Hepatocyte (in vitro differentiated cells): Measurements from ENCODE around the gene STAT4. TPM values are rescaled to one million over a fixed set of nuclear protein-coding genes. Genes with fewer than 3 reads are reported as not detected.

Experiments used
- DNase-seq: peaks from one replicate; pipeline ENCODE4 v3.0.0-alpha.2; 2016; ENCODE audit warnings: low spot score
- H2AFZ ChIP-seq: fragments of 200-600 bp; sonication (generic); 2 replicates; pipeline ENCODE4 v1.6.0; 2016; ENCODE audit warnings: antibody characterized with exemption, mild to moderate bottlenecking
- H3K27ac ChIP-seq: fragments of 200-600 bp; sonication (generic); 2 replicates; pipeline ENCODE4 v1.5.1; 2016; ENCODE audit warnings: mild to moderate bottlenecking
- H3K27me3 ChIP-seq: fragments of 200-600 bp; sonication (generic); 2 replicates; pipeline ENCODE4 v1.6.1; 2016
- H3K36me3 ChIP-seq: fragments of 200-600 bp; sonication (generic); replicated peaks from 2 replicates; pipeline ENCODE4 v1.5.1; 2016; ENCODE audit warnings: low read depth; ENCODE audit not compliant: insufficient read depth
- H3K4me1 ChIP-seq: fragments of 200-600 bp; sonication (generic); 2 replicates; pipeline ENCODE4 v1.5.1; 2016; ENCODE audit warnings: mild to moderate bottlenecking, moderate library complexity; ENCODE audit not compliant: insufficient read depth
- H3K4me2 ChIP-seq: fragments of 200-600 bp; sonication (generic); 2 replicates; pipeline ENCODE4 v1.6.0; 2016
- H3K4me3 ChIP-seq: fragments of 200-600 bp; sonication (generic); 2 replicates; pipeline ENCODE4 v1.5.1; 2016; ENCODE audit warnings: mild to moderate bottlenecking
- H3K79me2 ChIP-seq: fragments of 200-600 bp; sonication (generic); 2 replicates; pipeline ENCODE4 v1.6.0; 2017; ENCODE audit warnings: mild to moderate bottlenecking
- H3K9me2 ChIP-seq: fragments of 200-600 bp; sonication (generic); replicated peaks from 2 replicates; pipeline ENCODE4 v1.6.0; 2017; ENCODE audit warnings: mild to moderate bottlenecking; ENCODE audit not compliant: insufficient read depth
- H3K9me3 ChIP-seq: fragments of 200-600 bp; sonication (generic); 2 replicates; pipeline ENCODE4 v1.5.1; 2016; ENCODE audit warnings: low read depth, mild to moderate bottlenecking
- H4K20me1 ChIP-seq: fragments of 200-600 bp; sonication (generic); 2 replicates; pipeline ENCODE4 v1.6.0; 2016; ENCODE audit warnings: mild to moderate bottlenecking; ENCODE audit not compliant: insufficient read depth, poor library complexity, severe bottlenecking
- CTCF ChIP-seq: fragments of 200-600 bp; sonication (generic); IDR thresholded peaks from 2 replicates; pipeline ENCODE4 v1.5.1; 2016; ENCODE audit warnings: antibody characterized with exemption, mild to moderate bottlenecking; ENCODE audit not compliant: poor library complexity
- EZH2 ChIP-seq: fragments of 200-600 bp; sonication (generic); IDR thresholded peaks from 2 replicates; pipeline ENCODE4 v1.6.1; 2016; ENCODE audit warnings: antibody characterized with exemption, mild to moderate bottlenecking, borderline replicate concordance
- EZH2phosphoT487 ChIP-seq: fragments of 200-600 bp; sonication (generic); IDR thresholded peaks from one replicate; pipeline ENCODE4 v1.6.1; 2018; ENCODE audit warnings: antibody characterized with exemption, mild to moderate bottlenecking, low read depth, moderate library complexity; ENCODE audit not compliant: unreplicated experiment, severe bottlenecking
- WGBS: methylation state at CpG from one replicate; pipeline ENCODE4 v1.1.6; 2016; ENCODE audit warnings: low lambda C conversion rate; ENCODE audit errors: missing lambda C conversion rate; 5-methylcytosine and 5-hydroxymethylcytosine counted together
- polyA plus RNA-seq: library from polyadenylated mRNA; unstranded; fragments of >200 nt; fragmentation: Nextera tagmentation; extraction: Ambion mirVana; gene quantifications from 2 replicates; pipeline ENCODE4 v1.2.1, GENCODE V29; 2016
- total RNA-seq: library from RNA; depleted of rRNA; stranded (reverse); fragments of >200 nt; gene quantifications from 2 replicates; pipeline ENCODE4 v1.2.3, GENCODE V29; 2014

Gene STAT4
- total and polyA plus RNA-seq, 2 experiments from 2014 or later, result 1.6 to 6.6 TPM

GRCh38 chr2:190984595-190984994, 166.2 kb downstream of the STAT4 start:
- H3K4me2 ChIP-seq, result no peak overlapping the region
- TF ChIP-seq CTCF (no peak), EZH2 (no peak), EZH2phosphoT487 (no peak)
- peaks cover 17% of the 10 kb centered on the region for H3K4me1 ChIP-seq
- no peaks in the 10 kb centered on the region for H3K27me3 ChIP-seq
- DNase-seq, result no peak
- H3K27ac ChIP-seq, result no peak overlapping the region
- H3K79me2 ChIP-seq, result no peaks in the 10 kb centered on the region
- H3K36me3 ChIP-seq, result peaks cover 4% of the 10 kb centered on the region
- H3K9me3 ChIP-seq, result no peaks in the 10 kb centered on the region
- no peaks in the 10 kb centered on the region for H3K9me2 ChIP-seq
- no peak overlapping the region for H3K4me3 ChIP-seq
- H2AFZ ChIP-seq, result no peak overlapping the region
- 96% methylated on average over 5 of the region's 5 CpGs for WGBS
- no peaks in the 10 kb centered on the region for H4K20me1 ChIP-seq

DNA sequence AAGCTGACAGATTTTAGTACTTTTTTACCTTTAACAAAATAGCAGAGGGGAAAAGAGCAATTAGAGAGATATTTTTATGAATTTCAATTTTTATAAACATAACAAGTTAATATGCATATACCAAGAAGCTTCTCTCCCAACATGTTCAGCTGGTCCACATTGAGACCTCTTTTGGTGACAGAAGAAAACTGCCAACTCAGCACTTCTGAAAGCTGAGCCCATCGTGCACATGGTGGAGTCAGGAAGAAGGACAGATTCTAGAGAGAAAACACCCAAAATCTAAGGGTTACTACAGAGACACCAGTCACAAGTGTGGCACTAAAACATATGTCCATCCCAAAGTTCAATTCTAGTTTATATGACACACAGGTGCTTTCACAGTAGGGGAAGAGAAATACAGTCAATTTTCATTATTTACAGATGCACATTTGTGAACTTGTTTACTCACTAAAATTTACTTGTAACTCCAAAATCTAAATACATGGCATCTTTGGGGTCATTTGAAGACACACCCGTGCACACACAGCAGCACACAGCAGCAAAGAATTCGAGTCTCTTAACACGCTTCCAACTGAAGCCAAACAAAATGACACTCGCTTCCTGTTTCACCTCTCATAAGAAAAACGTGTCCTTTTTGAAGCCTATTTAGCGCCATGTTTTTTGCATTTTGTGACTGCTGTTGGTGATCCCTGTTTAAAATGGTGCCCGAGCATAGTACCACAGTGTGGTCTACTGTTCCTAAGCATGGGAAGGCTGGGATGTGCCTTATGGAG, 168.3 kb downstream of the STAT4 start:
- Histone ChIP-seq H3K4me1 (peaks cover 22% of the 10 kb centered on the region), H4K20me1 (no peaks in the 10 kb centered on the region), H3K79me2 (no peaks in the 10 kb centered on the region), H3K36me3 (peaks cover 15% of the 10 kb centered on the region), H3K27me3 (no peaks in the 10 kb centered on the region), H3K4me2 (no peak overlapping the region), H3K9me2 (no peaks in the 10 kb centered on the region), H3K9me3 (no peaks in the 10 kb centered on the region), H3K27ac (no peak overlapping the region), H2AFZ (no peak overlapping the region), H3K4me3 (no peak overlapping the region)
- WGBS, result 96% methylated on average over 8 of the region's 8 CpGs
- DNase-seq, result no peak
- TF ChIP-seq EZH2, result no peak
- no peak for TF ChIP-seq CTCF
- TF ChIP-seq EZH2phosphoT487, result no peak

GRCh38 chr2:190981733-190982132, 169.1 kb downstream of the STAT4 start:
- peaks cover 22% of the 10 kb centered on the region for H3K4me1 ChIP-seq
- no peaks in the 10 kb centered on the region for H4K20me1 ChIP-seq
- H3K27me3 ChIP-seq, result no peaks in the 10 kb centered on the region
- H3K27ac ChIP-seq, result peak overlapping the region; percentile 66
- no peaks in the 10 kb centered on the region for H3K9me2 ChIP-seq
- TF ChIP-seq CTCF (no peak), EZH2phosphoT487 (no peak), EZH2 (no peak)
- no peak overlapping the region for H3K4me2 ChIP-seq
- H3K9me3 ChIP-seq, result no peaks in the 10 kb centered on the region
- WGBS, result 81% methylated on average over 1 of the region's 1 CpG
- no peak for DNase-seq
- no peaks in the 10 kb centered on the region for H3K79me2 ChIP-seq
- no peak overlapping the region for H3K4me3 ChIP-seq
- peaks cover 14% of the 10 kb centered on the region for H3K36me3 ChIP-seq
- no peak overlapping the region for H2AFZ ChIP-seq

DNA sequence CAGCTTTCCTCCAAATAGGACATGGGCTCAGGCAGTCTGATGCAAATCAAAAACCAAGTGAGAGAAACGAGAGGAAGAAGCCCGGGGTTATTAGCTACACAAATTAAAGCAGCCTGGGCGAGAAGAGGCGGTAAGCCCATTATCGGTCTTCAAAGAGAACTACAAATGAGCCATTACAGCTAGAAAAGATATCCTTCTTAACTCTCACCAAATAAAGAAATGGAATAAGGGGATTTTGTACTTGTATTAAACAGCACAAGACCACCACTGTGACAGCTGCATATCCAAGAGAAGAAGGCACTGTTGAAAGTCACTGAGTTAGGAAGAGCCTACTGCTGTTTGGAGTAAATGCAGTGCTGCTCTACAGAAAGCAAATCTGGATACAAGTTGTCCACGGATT, 169.5 kb downstream of the STAT4 start:
- Histone ChIP-seq H3K4me2 (peak overlapping the region; percentile 66), H3K79me2 (no peaks in the 10 kb centered on the region), H2AFZ (no peak overlapping the region), H3K9me2 (no peaks in the 10 kb centered on the region), H3K9me3 (no peaks in the 10 kb centered on the region), H3K4me3 (no peak overlapping the region), H3K36me3 (peaks cover 14% of the 10 kb centered on the region), H3K4me1 (peaks cover 22% of the 10 kb centered on the region), H3K27ac (peak overlapping the region; percentile 66), H4K20me1 (no peaks in the 10 kb centered on the region), H3K27me3 (no peaks in the 10 kb centered on the region)
- TF ChIP-seq EZH2phosphoT487, result no peak
- no peak for TF ChIP-seq EZH2
- no peak for TF ChIP-seq CTCF
- WGBS, result 69% methylated on average over 6 of the region's 6 CpGs
- DNase-seq, result no peak
